ENCODE data around the gene KCNH4. TPM values are rescaled to one million over a fixed set of nuclear protein-coding genes. Genes with fewer than 3 reads are reported as not detected.
"Not testable (repeated sequence)": the region's sequence is repeated elsewhere in the genome, so short reads cannot be mapped to it uniquely, and the experiment has no call there.

The KCNH4 gene
- 0.46 TPM in 1 of 2 replicates, not detected in the other for total RNA-seq (2014; rRNA removed; shearing (Covaris generic); ENCODE audit: low replicate concordance)

GRCh38 chr17:42180922-42181850 lies at the start of gene KCNH4:
Gene KCNH4 (minus strand): TSS chr17:42181142. CDS start chr17:42180945, 197 bp downstream.
- DNase-seq: peak; percentile 76
- Histone ChIP-seq H3K36me3 (no peaks in the 10 kb centered on the region), H3K27me3 (peaks cover 17% of the 10 kb centered on the region), H3K4me3 (peak within 1 kb of the TSS; percentile 47), H3K9me3 (no peaks in the 10 kb centered on the region)

- no peaks in the 10 kb centered on the region for H3K27me3 ChIP-seq
- H3K36me3 ChIP-seq: 0 out of 2 replicates have a peak, but pooled peaks cover 4% of the 10 kb centered on the region
- no peaks in the 10 kb centered on the region for H3K9me3 ChIP-seq
- no peak overlapping the region for H3K4me3 ChIP-seq
- no peak for DNase-seq
Observed at GRCh38 chr17:42230225-42230624, 49.3 kb upstream of the KCNH4 start.

- Histone ChIP-seq H3K9me3 (no peaks in the 10 kb centered on the region), H3K27me3 (no peaks in the 10 kb centered on the region), H3K4me3 (no peak overlapping the region), H3K36me3 (peaks cover 7% of the 10 kb centered on the region; the same call in 1 of the 2 replicates)
- no peak for DNase-seq
Observed at GRCh38 chr17:42227849-42228700, 47.1 kb upstream of the KCNH4 start.

GRCh38 chr17:42225646-42226045 lies 44.7 kb upstream of the KCNH4 start:
- Histone ChIP-seq H3K36me3 (peaks cover 8% of the 10 kb centered on the region), H3K4me3 (no peak overlapping the region), H3K9me3 (no peaks in the 10 kb centered on the region), H3K27me3 (no peaks in the 10 kb centered on the region)
- no peak for DNase-seq

GRCh38 chr17:42224651-42225050 lies 43.7 kb upstream of the KCNH4 start:
- H3K36me3 ChIP-seq: peaks cover 8% of the 10 kb centered on the region
- no peaks in the 10 kb centered on the region for H3K9me3 ChIP-seq
- no peak for DNase-seq
- H3K27me3 ChIP-seq: no peaks in the 10 kb centered on the region
- H3K4me3 ChIP-seq: no peak overlapping the region

GRCh38 chr17:42221886-42222745 lies 41.2 kb upstream of the KCNH4 start:
- H3K36me3 ChIP-seq: peaks cover 13% of the 10 kb centered on the region
- H3K27me3 ChIP-seq: no peaks in the 10 kb centered on the region
- peak; percentile 28 for DNase-seq
- no peak overlapping the region for H3K4me3 ChIP-seq
- no peaks in the 10 kb centered on the region for H3K9me3 ChIP-seq

- H3K36me3 ChIP-seq: peaks cover 17% of the 10 kb centered on the region
- H3K4me3 ChIP-seq, H3K27me3 ChIP-seq, DNase-seq, H3K9me3 ChIP-seq: not testable (repeated sequence)
Observed at GRCh38 chr17:42219280-42219679, 38.3 kb upstream of the KCNH4 start.

GRCh38 chr17:42214156-42214555 lies 33.2 kb upstream of the KCNH4 start:
- Histone ChIP-seq H3K36me3 (peaks cover 32% of the 10 kb centered on the region), H3K9me3 (no peaks in the 10 kb centered on the region), H3K27me3 (no peaks in the 10 kb centered on the region), H3K4me3 (no peak overlapping the region)
- no peak for DNase-seq

- DNase-seq: no peak
- no peaks in the 10 kb centered on the region for H3K27me3 ChIP-seq
- H3K4me3 ChIP-seq: no peak overlapping the region
- no peaks in the 10 kb centered on the region for H3K9me3 ChIP-seq
- peaks cover 36% of the 10 kb centered on the region for H3K36me3 ChIP-seq
Observed at GRCh38 chr17:42212382-42212781, 31.4 kb upstream of the KCNH4 start.

- peaks cover 36% of the 10 kb centered on the region for H3K36me3 ChIP-seq
- peak; percentile 56 for DNase-seq
- H3K9me3 ChIP-seq, H3K4me3 ChIP-seq, H3K27me3 ChIP-seq: not testable (repeated sequence)
Observed at GRCh38 chr17:42211921-42212341, 31.0 kb upstream of the KCNH4 start.

GRCh38 chr17:42210046-42210445 lies 29.1 kb upstream of the KCNH4 start:
- H3K36me3 ChIP-seq: peaks cover 35% of the 10 kb centered on the region
- DNase-seq: no peak
- H3K27me3 ChIP-seq: no peaks in the 10 kb centered on the region
- H3K9me3 ChIP-seq: no peaks in the 10 kb centered on the region
- no peak overlapping the region for H3K4me3 ChIP-seq

- H3K36me3 ChIP-seq: peaks cover 32% of the 10 kb centered on the region
Observed at GRCh38 chr17:42206153-42206612, 25.2 kb upstream of the KCNH4 start.

GRCh38 chr17:42203354-42203753 lies 22.4 kb upstream of the KCNH4 start:
- Histone ChIP-seq H3K36me3 (peaks cover 13% of the 10 kb centered on the region), H3K9me3 (no peaks in the 10 kb centered on the region), H3K27me3 (no peaks in the 10 kb centered on the region), H3K4me3 (no peak overlapping the region)
- DNase-seq: no peak

More at GRCh38 chr17:42206153-42206612, 25.2 kb upstream of the KCNH4 start:
- not testable (repeated sequence) for DNase-seq, H3K9me3 ChIP-seq, H3K4me3 ChIP-seq, H3K27me3 ChIP-seq

- Histone ChIP-seq H3K4me3 (no peak overlapping the region), H3K27me3 (no peaks in the 10 kb centered on the region), H3K36me3 (peaks cover 11% of the 10 kb centered on the region), H3K9me3 (no peaks in the 10 kb centered on the region)
- no peak for DNase-seq
Observed at GRCh38 chr17:42202696-42203095, 21.8 kb upstream of the KCNH4 start.

GRCh38 chr17:42202159-42202558 lies 21.2 kb upstream of the KCNH4 start:
- DNase-seq: no peak
- H3K27me3 ChIP-seq: no peaks in the 10 kb centered on the region
- no peaks in the 10 kb centered on the region for H3K9me3 ChIP-seq
- no peak overlapping the region for H3K4me3 ChIP-seq
- H3K36me3 ChIP-seq: peaks cover 6% of the 10 kb centered on the region

GRCh38 chr17:42201458-42201772 lies 20.5 kb upstream of the KCNH4 start:
- Histone ChIP-seq H3K4me3 (no peak overlapping the region), H3K36me3 (peaks cover 5% of the 10 kb centered on the region), H3K9me3 (no peaks in the 10 kb centered on the region), H3K27me3 (no peaks in the 10 kb centered on the region)
- DNase-seq: no peak

Data from MG63 (cell line).